GM12801 (cell line): ENCODE measurements around the gene SIGLEC10.

Experiments
- CTCF ChIP-seq: IDR thresholded peaks from one replicate; pipeline ENCODE4 v1.5.1; 2011; ENCODE audit warnings: control low read depth; ENCODE audit not compliant: insufficient read length; ENCODE audit errors: extremely low read depth

The SIGLEC10 gene

GRCh38 chr19:51415187-51415586, 2.3 kb downstream of the SIGLEC10 start:
- TF ChIP-seq CTCF: no peak

- TF ChIP-seq CTCF: no peak
These were observed 6.3 kb downstream of the SIGLEC10 start for GRCh38 chr19:51410950-51411748.

- TF ChIP-seq CTCF: no peak
These were observed 9.8 kb downstream of the SIGLEC10 start for GRCh38 chr19:51407511-51408131.

- TF ChIP-seq CTCF: no peak
These were observed 15.3 kb downstream of the SIGLEC10 start for GRCh38 chr19:51402117-51402516.

DNA sequence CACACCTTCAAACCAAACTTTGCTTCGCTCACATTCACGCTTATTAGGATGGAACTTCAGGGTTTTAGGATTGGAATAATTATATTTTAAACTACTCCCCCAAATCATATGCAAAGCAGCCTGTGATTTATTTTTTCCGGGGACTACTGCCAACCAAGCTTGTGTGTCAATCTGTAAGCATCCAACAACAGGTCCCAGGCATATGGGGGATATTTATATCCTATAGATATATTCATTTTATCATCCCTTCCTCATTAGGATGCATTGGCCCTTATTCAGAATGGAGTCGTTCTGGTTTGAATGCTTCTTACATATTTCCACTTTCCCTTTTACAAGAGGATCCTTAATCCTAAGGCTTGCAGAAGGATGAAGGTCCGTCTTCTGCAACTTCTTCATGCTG, 18.2 kb downstream of the SIGLEC10 start:
- TF ChIP-seq CTCF: no peak

GRCh38 chr19:51398096-51398704, 19.2 kb downstream of the SIGLEC10 start:
- TF ChIP-seq CTCF: no peak

DNA sequence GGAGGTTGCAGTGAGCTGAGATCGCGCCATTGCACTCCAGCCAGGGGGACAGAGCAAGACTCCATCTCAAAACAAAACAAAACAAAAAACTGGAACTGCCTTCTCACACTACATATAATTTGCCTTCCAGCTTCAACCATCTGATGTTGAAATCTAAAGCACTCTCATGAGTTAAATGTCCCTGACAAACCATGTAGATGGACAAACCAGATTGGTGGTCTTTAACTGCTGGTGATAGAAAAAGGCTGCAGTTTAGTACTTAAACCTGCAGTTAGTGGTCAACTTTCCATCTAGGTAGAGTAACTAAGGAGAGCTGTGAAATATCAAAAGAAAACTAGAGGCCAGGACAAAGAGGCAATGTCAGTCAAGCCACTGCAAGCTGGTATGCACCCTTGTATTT, 21.3 kb downstream of the SIGLEC10 start:
- no peak for TF ChIP-seq CTCF
